ENCODE results near the gene IZUMO2. TPM values are rescaled to one million over a fixed set of nuclear protein-coding genes. Genes with fewer than 3 reads are reported as not detected.

The IZUMO2 gene
- total and polyA plus RNA-seq, 2 experiments from 2014 or later, result not detected

- Histone ChIP-seq H3K4me2 (no peak overlapping the region), H3K27ac (no peak overlapping the region), H3K27me3 (peaks cover 15% of the 10 kb centered on the region), H3K4me1 (ENCODE audit: insufficient read depth) (no peaks in the 10 kb centered on the region), H4K20me1 (ENCODE audit: insufficient read depth, poor library complexity, severe bottlenecking) (no peaks in the 10 kb centered on the region), H3K36me3 (replicated peaks; ENCODE audit: insufficient read depth, low read depth) (no peaks in the 10 kb centered on the region), H2AFZ (no peak overlapping the region), H3K9me3 (ENCODE audit: low read depth) (no peaks in the 10 kb centered on the region), H3K9me2 (replicated peaks; ENCODE audit: insufficient read depth) (no peaks in the 10 kb centered on the region), H3K79me2 (no peaks in the 10 kb centered on the region), H3K4me3 (no peak overlapping the region)
- 65% methylated on average over 3 of the region's 3 CpGs for WGBS (ENCODE audit: low lambda C conversion rate, missing lambda C conversion rate)
- DNase-seq (ENCODE audit: low spot score), result no peak
- no peak for TF ChIP-seq EZH2phosphoT487 (IDR thresholded peaks at IDR 0.05; ENCODE audit: low read depth, severe bottlenecking, unreplicated experiment)
- no peak for TF ChIP-seq EZH2 (IDR thresholded peaks at IDR 0.05; ENCODE audit: borderline replicate concordance)
- TF ChIP-seq CTCF (IDR thresholded peaks at IDR 0.05; ENCODE audit: poor library complexity), result no peak
These were observed 34.3 kb upstream of the IZUMO2 start for GRCh38 chr19:50197348-50197747.

- no peak for DNase-seq (ENCODE audit: low spot score)
- H3K27ac ChIP-seq, result no peak overlapping the region
- no peaks in the 10 kb centered on the region for H3K9me3 ChIP-seq (ENCODE audit: low read depth)
- no peak overlapping the region for H3K4me2 ChIP-seq
- H3K4me1 ChIP-seq (ENCODE audit: insufficient read depth), result no peaks in the 10 kb centered on the region
- H3K4me3 ChIP-seq, result no peak overlapping the region
- H3K9me2 ChIP-seq (replicated peaks; ENCODE audit: insufficient read depth), result no peaks in the 10 kb centered on the region
- 64% methylated on average over 4 of the region's 4 CpGs for WGBS (ENCODE audit: low lambda C conversion rate, missing lambda C conversion rate)
- TF ChIP-seq CTCF (IDR thresholded peaks at IDR 0.05; ENCODE audit: poor library complexity) (no peak), EZH2phosphoT487 (IDR thresholded peaks at IDR 0.05; ENCODE audit: low read depth, severe bottlenecking, unreplicated experiment) (no peak), EZH2 (IDR thresholded peaks at IDR 0.05; ENCODE audit: borderline replicate concordance) (no peak)
- no peaks in the 10 kb centered on the region for H3K36me3 ChIP-seq (replicated peaks; ENCODE audit: insufficient read depth, low read depth)
- H4K20me1 ChIP-seq (ENCODE audit: insufficient read depth, poor library complexity, severe bottlenecking), result no peaks in the 10 kb centered on the region
- H3K79me2 ChIP-seq, result no peaks in the 10 kb centered on the region
- H3K27me3 ChIP-seq, result peaks cover 9% of the 10 kb centered on the region
- no peak overlapping the region for H2AFZ ChIP-seq
These were observed 33.3 kb upstream of the IZUMO2 start for GRCh38 chr19:50196322-50196932.

GRCh38 chr19:50195224-50195623 lies 32.1 kb upstream of the IZUMO2 start:
- H3K4me1 ChIP-seq (ENCODE audit: insufficient read depth), result no peaks in the 10 kb centered on the region
- no peak overlapping the region for H3K4me3 ChIP-seq
- H3K36me3 ChIP-seq (replicated peaks; ENCODE audit: insufficient read depth, low read depth), result no peaks in the 10 kb centered on the region
- H3K9me2 ChIP-seq (replicated peaks; ENCODE audit: insufficient read depth), result no peaks in the 10 kb centered on the region
- no peaks in the 10 kb centered on the region for H3K79me2 ChIP-seq
- H4K20me1 ChIP-seq (ENCODE audit: insufficient read depth, poor library complexity, severe bottlenecking), result no peaks in the 10 kb centered on the region
- no peak overlapping the region for H3K27ac ChIP-seq
- no peak for DNase-seq (ENCODE audit: low spot score)
- no peak overlapping the region for H3K4me2 ChIP-seq
- H3K27me3 ChIP-seq, result peaks cover 5% of the 10 kb centered on the region
- no peak for TF ChIP-seq EZH2phosphoT487 (IDR thresholded peaks at IDR 0.05; ENCODE audit: low read depth, severe bottlenecking, unreplicated experiment)
- TF ChIP-seq CTCF (IDR thresholded peaks at IDR 0.05; ENCODE audit: poor library complexity), result no peak
- TF ChIP-seq EZH2 (IDR thresholded peaks at IDR 0.05; ENCODE audit: borderline replicate concordance), result no peak
- 59% methylated on average over 5 of the region's 5 CpGs for WGBS (ENCODE audit: low lambda C conversion rate, missing lambda C conversion rate)
- H2AFZ ChIP-seq, result no peak overlapping the region
- H3K9me3 ChIP-seq (ENCODE audit: low read depth), result no peaks in the 10 kb centered on the region

Data from hepatocyte (in vitro differentiated cells).